RWPE2 (cell line): Measurements from ENCODE around the gene ITGB3.

Experiments used
- ATAC-seq: fragments of 200-7000 bp; cut with Tn5 transposase; 3 replicates; pipeline ENCODE4 v1.9.1; 2021; ENCODE audit warnings: low read depth
- DNase-seq: peaks from one replicate; pipeline ENCODE4 v3.0.0-alpha.2; 2020; ENCODE audit warnings: low spot score
- H3K27ac ChIP-seq: fragments of 450-650 bp; 2 replicates; pipeline ENCODE4 v1.5.1; 2017; ENCODE audit warnings: mild to moderate bottlenecking; ENCODE audit not compliant: poor library complexity, severe bottlenecking
- H3K27me3 ChIP-seq: fragments of 250-450 bp; sonication (Bioruptor Pico); 2 replicates; pipeline ENCODE4 v1.5.1; 2021; ENCODE audit warnings: mild to moderate bottlenecking, moderate library complexity; ENCODE audit not compliant: insufficient read depth, poor library complexity, severe bottlenecking
- H3K36me3 ChIP-seq: fragments of 250-450 bp; sonication (Bioruptor Pico); 2 replicates; pipeline ENCODE4 v1.5.1; 2020; ENCODE audit warnings: low read depth, mild to moderate bottlenecking, moderate library complexity
- H3K4me1 ChIP-seq: fragments of 250-450 bp; sonication (Bioruptor Pico); 2 replicates; pipeline ENCODE4 v1.5.1; 2021; ENCODE audit warnings: mild to moderate bottlenecking, moderate library complexity; ENCODE audit not compliant: insufficient read depth, poor library complexity, severe bottlenecking
- H3K4me3 ChIP-seq: fragments of 250-450 bp; sonication (Bioruptor Pico); 2 replicates; pipeline ENCODE4 v1.5.1; 2021; ENCODE audit warnings: mild to moderate bottlenecking, moderate library complexity; ENCODE audit not compliant: severe bottlenecking
- H3K9me3 ChIP-seq: fragments of 250-450 bp; sonication (Bioruptor Pico); 2 replicates; pipeline ENCODE4 v1.5.1; 2021; ENCODE audit warnings: mild to moderate bottlenecking, moderate library complexity; ENCODE audit not compliant: severe bottlenecking
- CTCF ChIP-seq: fragments of 450-650 bp; IDR thresholded peaks from one replicate; pipeline ENCODE4 v1.5.1; 2017; ENCODE audit warnings: mild to moderate bottlenecking, moderate library complexity; ENCODE audit not compliant: poor library complexity, severe bottlenecking

Gene ITGB3

GRCh38 chr17:47273245-47273644, 19.6 kb downstream of the ITGB3 start:
- DNase-seq (no peak), ATAC-seq (no peak)
- TF ChIP-seq CTCF = no peak
- Histone ChIP-seq H3K4me3 (no peak overlapping the region), H3K27ac (no peak overlapping the region), H3K4me1 (peaks cover 15% of the 10 kb centered on the region), H3K9me3 (no peaks in the 10 kb centered on the region), H3K27me3 (no peaks in the 10 kb centered on the region), H3K36me3 (no peaks in the 10 kb centered on the region)

GRCh38 chr17:47274319-47275069, 20.9 kb downstream of the ITGB3 start:
- DNase-seq (no peak), ATAC-seq (no peak)
- Histone ChIP-seq H3K4me1 (peaks cover 28% of the 10 kb centered on the region), H3K9me3 (no peaks in the 10 kb centered on the region), H3K36me3 (no peaks in the 10 kb centered on the region), H3K27ac (peak overlapping the region; percentile 38), H3K4me3 (no peak overlapping the region), H3K27me3 (no peaks in the 10 kb centered on the region)
- TF ChIP-seq CTCF = no peak

GRCh38 chr17:47275245-47275984, 21.8 kb downstream of the ITGB3 start:
- Histone ChIP-seq H3K27ac (peak overlapping the region; percentile 38), H3K4me1 (peaks cover 31% of the 10 kb centered on the region), H3K36me3 (no peaks in the 10 kb centered on the region), H3K4me3 (no peak overlapping the region), H3K9me3 (no peaks in the 10 kb centered on the region), H3K27me3 (no peaks in the 10 kb centered on the region)
- TF ChIP-seq CTCF = no peak
- ATAC-seq (peak; percentile 80), DNase-seq (no peak)

- Histone ChIP-seq H3K4me1 (peaks cover 31% of the 10 kb centered on the region), H3K27ac (peak overlapping the region; percentile 38)
Observed at GRCh38 chr17:47276444-47276843, 22.8 kb downstream of the ITGB3 start.

More at GRCh38 chr17:47276444-47276843, 22.8 kb downstream of the ITGB3 start:
- DNase-seq (no peak), ATAC-seq (no peak)
- H3K27me3 ChIP-seq = no peaks in the 10 kb centered on the region
- H3K9me3 ChIP-seq = no peaks in the 10 kb centered on the region
- TF ChIP-seq CTCF = no peak
- H3K36me3 ChIP-seq = no peaks in the 10 kb centered on the region
- no peak overlapping the region for H3K4me3 ChIP-seq
